Fibroblast of the aortic adventitia (primary cell): ENCODE data around the gene TREML4. TPM values are rescaled to one million over a fixed set of nuclear protein-coding genes. Genes with fewer than 3 reads are reported as not detected.

Experiments
- DNase-seq: peaks from one replicate; pipeline ENCODE4 v3.0.0-alpha.2; 2010; ENCODE audit warnings: low read depth
- H3K4me3 ChIP-seq: 2 replicates; pipeline ENCODE4 v1.5.1; 2011; ENCODE audit warnings: low read depth, mild to moderate bottlenecking, control low read depth, low read length, moderate library complexity
- CTCF ChIP-seq: IDR thresholded peaks from 2 replicates; pipeline ENCODE4 v1.5.1; 2011; ENCODE audit warnings: mild to moderate bottlenecking, low read length, control low read depth, inconsistent platforms; ENCODE audit not compliant: insufficient read depth
- total RNA-seq: library from RNA; depleted of rRNA; stranded (reverse); fragments of >200 nt; gene quantifications from 2 replicates; pipeline ENCODE4 v1.2.3, GENCODE V29; 2012; ENCODE audit warnings: low replicate concordance

Gene TREML4
- total RNA-seq, 1 donor: not detected

- no peak overlapping the region for H3K4me3 ChIP-seq
- no peak for DNase-seq
- no peak for TF ChIP-seq CTCF
These were observed 24.0 kb upstream of the TREML4 start for GRCh38 chr6:41204156-41204555.

- H3K4me3 ChIP-seq: no peak overlapping the region
- no peak for DNase-seq
- TF ChIP-seq CTCF: no peak
These were observed 19.6 kb upstream of the TREML4 start for GRCh38 chr6:41208439-41209106.

GRCh38 chr6:41209547-41210320 is 18.4 kb upstream of the TREML4 start:
- H3K4me3 ChIP-seq: no peak overlapping the region
- TF ChIP-seq CTCF: no peak
- no peak for DNase-seq

GRCh38 chr6:41214559-41215238 is 13.4 kb upstream of the TREML4 start:
- no peak for DNase-seq
- TF ChIP-seq CTCF: no peak
- no peak overlapping the region for H3K4me3 ChIP-seq

- no peak for TF ChIP-seq CTCF
- H3K4me3 ChIP-seq: no peak overlapping the region
- no peak for DNase-seq
These were observed 12.4 kb upstream of the TREML4 start for GRCh38 chr6:41215777-41216176.

GRCh38 chr6:41216616-41217015 is 11.5 kb upstream of the TREML4 start:
- DNase-seq: no peak
- TF ChIP-seq CTCF: no peak
- no peak overlapping the region for H3K4me3 ChIP-seq
